ENCODE results near the gene PCGF2.
A peak's percentile ranks its signal among the peaks of the same experiment; 100 is the strongest.

The PCGF2 gene

GRCh38 chr17:38702166-38702915, 45.8 kb downstream of the PCGF2 start:
- peak; percentile 65 for DNase-seq

GRCh38 chr17:38701504-38702165, 46.5 kb downstream of the PCGF2 start:
- DNase-seq, result peak; percentile 30

DNA sequence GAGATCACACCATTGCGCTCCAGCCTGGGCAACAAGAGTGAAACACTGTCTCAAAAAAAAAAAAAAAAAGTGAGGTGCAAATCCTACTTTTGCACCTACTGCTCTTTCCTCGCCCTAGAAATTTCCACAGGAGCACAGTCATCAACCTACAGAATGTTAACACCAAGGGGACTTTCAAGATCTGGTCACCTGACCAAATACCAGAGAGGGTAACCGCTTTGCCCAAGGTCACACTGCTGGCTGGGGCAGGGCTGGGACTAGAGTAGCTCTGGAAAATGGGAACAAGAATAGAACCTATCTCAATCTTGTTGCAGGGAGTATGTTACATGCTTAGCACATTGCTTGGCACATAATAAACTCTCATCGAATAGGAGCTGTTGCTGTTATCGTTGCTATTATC, 49.4 kb downstream of the PCGF2 start:
- no peak for DNase-seq

- DNase-seq, result no peak
Measured at GRCh38 chr17:38697061-38697820, 50.9 kb downstream of the PCGF2 start.

DNA sequence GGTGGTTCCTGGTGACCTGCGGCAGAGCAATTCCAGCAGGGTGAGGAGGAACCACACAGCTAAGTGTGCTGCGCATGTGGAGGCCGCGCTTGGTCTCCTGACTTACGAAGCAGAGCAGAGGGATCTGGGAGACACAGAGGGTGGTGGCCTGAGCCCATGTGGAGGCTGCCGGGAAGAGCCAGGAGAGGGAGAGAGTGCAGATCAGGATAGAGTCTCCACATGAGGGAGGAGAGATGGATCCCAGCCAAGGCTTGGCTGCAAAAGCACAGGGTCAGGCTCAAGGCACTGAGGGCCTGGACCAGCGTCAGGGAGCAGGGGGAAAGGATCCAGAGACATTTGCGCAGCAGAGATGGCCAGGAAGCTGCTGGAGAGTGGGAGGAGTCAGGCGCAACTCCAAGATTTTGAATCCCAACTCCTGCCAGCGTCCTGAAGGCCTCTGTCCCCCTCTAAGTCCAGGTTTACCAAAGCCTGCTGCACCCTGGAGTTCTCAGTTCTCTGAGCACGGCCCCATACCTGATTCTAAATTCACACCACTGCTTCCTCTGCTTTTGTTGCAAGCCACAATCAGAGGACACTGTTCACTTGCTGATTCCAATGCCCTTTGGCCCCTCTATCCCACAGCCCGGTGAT, 54.3 kb downstream of the PCGF2 start:
- DNase-seq, result no peak

DNA sequence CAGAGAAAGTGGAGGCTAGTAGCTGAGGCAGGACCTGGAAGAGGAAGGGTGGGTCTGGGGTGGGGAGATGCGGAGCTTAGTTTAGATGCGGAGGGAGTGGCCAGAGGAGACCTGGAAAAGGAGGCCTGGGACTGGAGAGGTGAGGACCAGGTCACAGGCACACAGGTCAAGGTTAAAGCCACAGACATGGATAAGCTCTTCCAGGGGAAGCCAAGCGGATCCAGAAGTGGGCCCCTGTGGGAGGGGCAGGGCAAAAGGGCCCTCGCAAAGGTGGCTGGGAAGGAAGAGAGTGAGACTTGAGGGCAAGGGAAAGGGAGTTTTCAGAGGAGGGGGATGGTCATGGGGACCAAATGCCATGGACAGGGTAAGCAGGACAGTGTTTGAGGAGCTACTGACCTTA, 57.0 kb downstream of the PCGF2 start:
- DNase-seq, result no peak

GRCh38 chr17:38690386-38690785, 57.8 kb downstream of the PCGF2 start:
- no peak for DNase-seq

- no peak for DNase-seq
Measured at GRCh38 chr17:38687286-38687685, 60.9 kb downstream of the PCGF2 start.

DNA sequence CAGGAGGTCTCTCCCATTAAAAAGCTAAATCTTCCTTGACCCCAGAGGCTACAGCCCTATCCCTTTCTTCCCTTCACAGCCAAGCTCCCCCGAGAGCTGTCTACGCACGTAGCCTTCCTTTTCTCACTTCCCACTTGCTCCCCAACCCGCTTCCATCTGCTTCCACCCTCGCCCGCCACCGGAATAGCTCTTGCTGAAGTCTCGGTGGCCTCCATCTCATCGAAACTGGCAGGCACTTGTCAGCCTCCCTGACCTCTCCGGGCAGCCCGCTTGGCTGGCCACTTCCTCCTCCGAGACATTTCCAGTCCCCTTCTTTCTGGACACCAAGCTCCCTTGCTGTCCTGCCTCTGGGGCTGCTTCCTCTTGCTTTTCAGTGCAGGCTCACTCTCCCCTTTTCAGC, 62.6 kb downstream of the PCGF2 start:
- no peak for DNase-seq
